Natural killer cell (primary cell): ENCODE results near the gene AQP6. TPM values are rescaled to one million over a fixed set of nuclear protein-coding genes. Genes with fewer than 3 reads are reported as not detected.

Source experiments
- ATAC-seq, 3 donors: fragments of 150-1000 bp in 2 of 3; fragments of 200-7000 bp in 1 of 3; cut with Tn5 transposase; 1 replicate in 1 of 3; 2 replicates in 2 of 3; pipeline ENCODE4 v1.10.0; 2021; ENCODE audit warnings: mild to moderate bottlenecking in 2 of 3, moderate library complexity in 2 of 3
- DNase-seq, 2 donors: peaks; one replicate each; pipeline versions ENCODE4 v3.0.0 to v3.0.0-alpha.2; 2013 to 2021; ENCODE audit warnings: mixed read lengths in 1 of 2
- H3K27ac ChIP-seq: one replicate; pipeline ENCODE4 v1.5.1; 2013; ENCODE audit warnings: mild to moderate bottlenecking, low read length
- H3K27me3 ChIP-seq: one replicate; pipeline ENCODE4 v1.6.1; 2013; ENCODE audit warnings: low read length; ENCODE audit not compliant: control insufficient read depth, insufficient read depth
- H3K36me3 ChIP-seq: one replicate; pipeline ENCODE4 v1.6.1; 2013; ENCODE audit warnings: low read length; ENCODE audit not compliant: control insufficient read depth, insufficient read depth
- H3K4me1 ChIP-seq: one replicate; pipeline ENCODE4 v1.6.1; 2013; ENCODE audit warnings: low read length; ENCODE audit not compliant: control insufficient read depth, insufficient read depth
- H3K4me3 ChIP-seq: one replicate; pipeline ENCODE4 v1.5.1; 2013; ENCODE audit warnings: low read length
- H3K9me3 ChIP-seq: one replicate; pipeline ENCODE4 v1.6.1; 2013; ENCODE audit warnings: low read length; ENCODE audit not compliant: control insufficient read depth, insufficient read depth
- H3K27ac Mint-ChIP-seq, 2 donors: one replicate each; pipeline ENCODE4 v1.8.0; 2022; ENCODE audit warnings: mild to moderate bottlenecking in 2 of 2, mixed read lengths in 2 of 2, moderate library complexity in 1 of 2
- H3K27me3 Mint-ChIP-seq, 2 donors: one replicate each; pipeline ENCODE4 v1.8.0; 2022; ENCODE audit warnings: low read depth in 2 of 2, mixed read lengths in 2 of 2
- H3K36me3 Mint-ChIP-seq: one replicate; pipeline ENCODE4 v1.8.0; 2022; ENCODE audit warnings: mixed read lengths
- H3K4me1 Mint-ChIP-seq, 2 donors: one replicate each; pipeline ENCODE4 v1.8.0; 2022; ENCODE audit warnings: mixed read lengths in 2 of 2
- H3K4me3 Mint-ChIP-seq: one replicate; pipeline ENCODE4 v1.8.0; 2022; ENCODE audit warnings: mild to moderate bottlenecking, moderate library complexity, mixed read lengths
- H3K9me3 Mint-ChIP-seq, 2 donors: one replicate each; pipeline ENCODE4 v1.8.0; 2022; ENCODE audit warnings: mixed read lengths in 2 of 2
- CTCF ChIP-seq: fragments of 200-600 bp; IDR thresholded peaks from one replicate; pipeline ENCODE4 v1.8.0; 2022; ENCODE audit warnings: antibody characterized with exemption
- WGBS: methylation state at CpG from one replicate; pipeline ENCODE4 v1.1.7; 2013; ENCODE audit warnings: missing lambda C conversion rate; ENCODE audit not compliant: insufficient coverage; 5-methylcytosine and 5-hydroxymethylcytosine counted together
- intact Hi-C: fragments of 100-400 bp; cut with micrococcal nuclease; formaldehyde crosslinking; loops from one replicate; pipeline ENCODE4 v1.14.2; 2022
- total RNA-seq, 4 donors: library from RNA; stranded (reverse); fragments of 120-200 nt in 1 of 4; gene quantifications; one replicate each; pipeline versions ENCODE4 v1.2.3 to v1.2.4, GENCODE V29; 2013 to 2022

Gene AQP6
- total RNA-seq, 3 donors from 2014 or later (not counting 1 experiment from before 2014, with no cell fraction given), result not detected

GRCh38 chr12:50003595-50003994 is 30.8 kb downstream of the AQP6 start:
- Histone ChIP-seq H3K27ac (no peak overlapping the region), H3K36me3 (peaks cover 29% of the 10 kb centered on the region), H3K4me3 (no peak overlapping the region), H3K9me3 (no peaks in the 10 kb centered on the region), H3K4me1 (no peaks in the 10 kb centered on the region), H3K27me3 (no peaks in the 10 kb centered on the region)
- no peaks in the 10 kb centered on the region for H3K27me3 Mint-ChIP-seq
- no peak for TF ChIP-seq CTCF
- intact Hi-C loops, result no loop called here
- ATAC-seq, result no peak
- DNase-seq, result no peak
- peaks cover 6% of the 10 kb centered on the region for H3K36me3 Mint-ChIP-seq
- 100% methylated on average over 1 of the region's 2 CpGs for WGBS
- no peak overlapping the region for H3K27ac Mint-ChIP-seq
- H3K4me1 Mint-ChIP-seq, result peaks cover 0 to 5% of the 10 kb centered on the region in 2 donors
- H3K4me3 Mint-ChIP-seq, result no peak overlapping the region
- H3K9me3 Mint-ChIP-seq, result no peaks in the 10 kb centered on the region

GRCh38 chr12:50004696-50005095 is 31.9 kb downstream of the AQP6 start:
- Mint-ChIP-seq H3K4me1 (peaks cover 0 to 5% of the 10 kb centered on the region in 2 donors), H3K27me3 (no peaks in the 10 kb centered on the region), H3K36me3 (peaks cover 6% of the 10 kb centered on the region), H3K4me3 (no peak overlapping the region), H3K9me3 (no peaks in the 10 kb centered on the region), H3K27ac (no peak overlapping the region)
- peaks cover 23% of the 10 kb centered on the region for H3K36me3 ChIP-seq
- DNase-seq (no peak), ATAC-seq (no peak)
- H3K4me3 ChIP-seq, result no peak overlapping the region
- intact Hi-C loops, result no loop called here
- no peaks in the 10 kb centered on the region for H3K4me1 ChIP-seq
- no peaks in the 10 kb centered on the region for H3K9me3 ChIP-seq
- no peak for TF ChIP-seq CTCF
- H3K27me3 ChIP-seq, result no peaks in the 10 kb centered on the region
- no peak overlapping the region for H3K27ac ChIP-seq

GRCh38 chr12:50005175-50005574 is 32.4 kb downstream of the AQP6 start:
- no peak for TF ChIP-seq CTCF
- Histone ChIP-seq H3K9me3 (no peaks in the 10 kb centered on the region), H3K4me1 (no peaks in the 10 kb centered on the region), H3K36me3 (peaks cover 23% of the 10 kb centered on the region), H3K27ac (no peak overlapping the region), H3K27me3 (no peaks in the 10 kb centered on the region), H3K4me3 (no peak overlapping the region)
- intact Hi-C loops, result no loop called here
- Mint-ChIP-seq H3K9me3 (no peaks in the 10 kb centered on the region), H3K27ac (no peak overlapping the region), H3K27me3 (no peaks in the 10 kb centered on the region), H3K4me1 (peaks cover 0 to 5% of the 10 kb centered on the region in 2 donors), H3K4me3 (no peak overlapping the region), H3K36me3 (peaks cover 6% of the 10 kb centered on the region)
- no peak for ATAC-seq
- no peak for DNase-seq
- 95% methylated on average over 3 of the region's 3 CpGs for WGBS

GRCh38 chr12:50006280-50006679 is 33.5 kb downstream of the AQP6 start:
- no peaks in the 10 kb centered on the region for H3K4me1 ChIP-seq
- no peaks in the 10 kb centered on the region for H3K9me3 Mint-ChIP-seq
- H3K27ac ChIP-seq, result no peak overlapping the region
- H3K9me3 ChIP-seq, result no peaks in the 10 kb centered on the region
- H3K4me3 ChIP-seq, result no peak overlapping the region
- H3K27me3 Mint-ChIP-seq, result no peaks in the 10 kb centered on the region
- WGBS, result 96% methylated on average over 7 of the region's 7 CpGs
- H3K4me1 Mint-ChIP-seq, result peaks cover 0 to 5% of the 10 kb centered on the region in 2 donors
- no peaks in the 10 kb centered on the region for H3K27me3 ChIP-seq
- no peak overlapping the region for H3K4me3 Mint-ChIP-seq
- H3K36me3 Mint-ChIP-seq, result peaks cover 6% of the 10 kb centered on the region
- H3K36me3 ChIP-seq, result peaks cover 15% of the 10 kb centered on the region
- no peak for TF ChIP-seq CTCF
- ATAC-seq (no peak), DNase-seq (no peak)
- intact Hi-C loops, result no loop called here
- H3K27ac Mint-ChIP-seq, result no peak overlapping the region
